Nephron (organoid): Measurements from ENCODE around the gene DGKD.

Experiments used
- H3K27ac Mint-ChIP-seq, 3 experiments: 2 replicates each; pipeline ENCODE4 v1.8.0; 2020; ENCODE audit warnings: mixed read lengths in 3 of 3, mild to moderate bottlenecking in 2 of 3, moderate library complexity in 1 of 3
- H3K27me3 Mint-ChIP-seq: 2 replicates; pipeline ENCODE4 v1.8.0; 2021; ENCODE audit warnings: low read depth, mild to moderate bottlenecking, moderate library complexity, mixed read lengths
- H3K36me3 Mint-ChIP-seq: 2 replicates; pipeline ENCODE4 v1.8.0; 2020; ENCODE audit warnings: low read depth, mixed read lengths
- H3K4me1 Mint-ChIP-seq: 2 replicates; pipeline ENCODE4 v1.8.0; 2020; ENCODE audit warnings: mixed read lengths
- H3K4me3 Mint-ChIP-seq, 3 experiments: 2 replicates each; pipeline ENCODE4 v1.8.0; 2020; ENCODE audit warnings: mild to moderate bottlenecking in 3 of 3, mixed read lengths in 3 of 3, moderate library complexity in 2 of 3
- H3K9me3 Mint-ChIP-seq: 2 replicates; pipeline ENCODE4 v1.8.0; 2020; ENCODE audit warnings: mixed read lengths
- CTCF ChIP-seq, 3 experiments: fragments of 200-600 bp; sonication (generic); IDR thresholded peaks; one replicate each; pipeline ENCODE4 v1.5.0; 2021; ENCODE audit warnings: antibody characterized with exemption in 3 of 3; ENCODE audit not compliant: unreplicated experiment in 3 of 3

DGKD gene

GRCh38 chr2:233486778-233487552 lies 132.7 kb downstream of the DGKD start:
- Mint-ChIP-seq H3K36me3 (peaks cover 65% of the 10 kb centered on the region), H3K4me3 (no peak overlapping the region), H3K27ac (peak overlapping the region; percentile 15 to 46 (median 23)), H3K27me3 (no peaks in the 10 kb centered on the region), H3K4me1 (peaks cover 21% of the 10 kb centered on the region), H3K9me3 (no peaks in the 10 kb centered on the region)
- no peak for TF ChIP-seq CTCF (IDR thresholded peaks at IDR 0.05; ENCODE audit: unreplicated experiment in 3 of 3)

- H3K4me3 Mint-ChIP-seq = no peak overlapping the region
- H3K27me3 Mint-ChIP-seq = no peaks in the 10 kb centered on the region
- no peak for TF ChIP-seq CTCF (IDR thresholded peaks at IDR 0.05; ENCODE audit: unreplicated experiment in 3 of 3)
- H3K4me1 Mint-ChIP-seq = peaks cover 21% of the 10 kb centered on the region
- H3K27ac Mint-ChIP-seq = peak overlapping the region in 1 of 3 experiments; percentile 29
- no peaks in the 10 kb centered on the region for H3K9me3 Mint-ChIP-seq
- peaks cover 59% of the 10 kb centered on the region for H3K36me3 Mint-ChIP-seq
Observed at GRCh38 chr2:233487748-233488345, 133.6 kb downstream of the DGKD start.

- H3K4me1 Mint-ChIP-seq = peaks cover 21% of the 10 kb centered on the region
- H3K9me3 Mint-ChIP-seq = no peaks in the 10 kb centered on the region
- H3K36me3 Mint-ChIP-seq = peaks cover 53% of the 10 kb centered on the region
- no peaks in the 10 kb centered on the region for H3K27me3 Mint-ChIP-seq
- H3K27ac Mint-ChIP-seq = no peak overlapping the region
- H3K4me3 Mint-ChIP-seq = no peak overlapping the region
- TF ChIP-seq CTCF (IDR thresholded peaks at IDR 0.05; ENCODE audit: unreplicated experiment in 3 of 3) = no peak
Observed at GRCh38 chr2:233489143-233489542, 134.8 kb downstream of the DGKD start.

- H3K27ac Mint-ChIP-seq = no peak overlapping the region
- peaks cover 48% of the 10 kb centered on the region for H3K36me3 Mint-ChIP-seq
- TF ChIP-seq CTCF (IDR thresholded peaks at IDR 0.05; ENCODE audit: unreplicated experiment in 3 of 3) = no peak
- H3K27me3 Mint-ChIP-seq = no peaks in the 10 kb centered on the region
- H3K4me3 Mint-ChIP-seq = no peak overlapping the region
- no peaks in the 10 kb centered on the region for H3K9me3 Mint-ChIP-seq
- H3K4me1 Mint-ChIP-seq = peaks cover 21% of the 10 kb centered on the region
Observed at GRCh38 chr2:233489666-233490065, 135.4 kb downstream of the DGKD start.

- Mint-ChIP-seq H3K4me1 (peaks cover 21% of the 10 kb centered on the region), H3K27me3 (no peaks in the 10 kb centered on the region), H3K4me3 (no peak overlapping the region), H3K27ac (no peak overlapping the region), H3K9me3 (no peaks in the 10 kb centered on the region), H3K36me3 (peaks cover 43% of the 10 kb centered on the region)
- no peak for TF ChIP-seq CTCF (IDR thresholded peaks at IDR 0.05; ENCODE audit: unreplicated experiment in 3 of 3)
Observed at GRCh38 chr2:233490831-233491230, 136.5 kb downstream of the DGKD start.

- Mint-ChIP-seq H3K27me3 (no peaks in the 10 kb centered on the region), H3K27ac (no peak overlapping the region), H3K4me3 (no peak overlapping the region), H3K9me3 (no peaks in the 10 kb centered on the region), H3K4me1 (peaks cover 17% of the 10 kb centered on the region), H3K36me3 (peaks cover 41% of the 10 kb centered on the region)
- TF ChIP-seq CTCF (IDR thresholded peaks at IDR 0.05; ENCODE audit: unreplicated experiment in 3 of 3) = no peak
Observed at GRCh38 chr2:233491326-233491725, 137.0 kb downstream of the DGKD start.
